GM19328 (cell line): ENCODE measurements around the gene SYT1.
"Not testable (repeated sequence)": the region's sequence is repeated elsewhere in the genome, so short reads cannot be mapped to it uniquely, and the experiment has no call there.

Source experiments
- ATAC-seq: cut with Tn5 transposase; IDR thresholded peaks from one replicate; pipeline ENCODE4 v1.9.1; 2021; ENCODE audit warnings: mild to moderate bottlenecking, moderate library complexity; ENCODE audit not compliant: unreplicated experiment

The SYT1 gene

DNA sequence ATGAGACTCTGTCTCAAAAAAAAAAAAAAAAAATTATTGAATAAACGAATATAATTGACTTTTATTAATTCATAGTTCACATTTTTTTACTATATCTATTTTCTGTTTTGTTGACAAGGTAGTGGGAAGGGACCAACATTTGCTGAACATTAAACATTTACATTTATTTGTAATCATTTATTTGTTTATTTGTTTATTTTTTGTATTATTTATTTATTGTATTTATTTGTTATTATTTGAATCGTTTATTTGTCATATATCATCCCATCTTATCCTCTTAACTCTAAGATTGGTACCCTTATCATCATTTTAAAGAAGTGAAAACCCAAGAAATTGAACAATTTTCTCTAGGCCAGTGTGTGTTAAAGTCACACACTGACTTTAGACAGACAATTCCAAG, 101.5 kb downstream of the SYT1 start:
- ATAC-seq: no peak

DNA sequence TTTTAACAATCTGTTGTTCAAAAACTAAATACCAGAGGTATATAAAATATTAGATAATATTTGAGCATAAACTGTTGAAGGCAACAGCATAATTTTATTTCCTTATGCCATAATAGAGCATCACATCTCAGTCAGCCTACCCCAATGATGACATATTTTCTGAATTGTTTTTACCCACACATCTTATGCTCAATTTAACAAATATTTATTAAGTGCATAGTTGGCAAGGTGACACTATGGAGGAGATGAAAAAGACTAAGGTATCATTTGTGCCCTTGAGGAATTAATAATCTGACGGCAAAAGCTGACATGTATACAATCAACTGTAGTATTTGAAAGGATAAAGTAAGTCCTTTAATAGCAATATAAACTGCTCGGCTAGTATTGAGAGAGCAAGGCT, 102.4 kb downstream of the SYT1 start:
- ATAC-seq: no peak

DNA sequence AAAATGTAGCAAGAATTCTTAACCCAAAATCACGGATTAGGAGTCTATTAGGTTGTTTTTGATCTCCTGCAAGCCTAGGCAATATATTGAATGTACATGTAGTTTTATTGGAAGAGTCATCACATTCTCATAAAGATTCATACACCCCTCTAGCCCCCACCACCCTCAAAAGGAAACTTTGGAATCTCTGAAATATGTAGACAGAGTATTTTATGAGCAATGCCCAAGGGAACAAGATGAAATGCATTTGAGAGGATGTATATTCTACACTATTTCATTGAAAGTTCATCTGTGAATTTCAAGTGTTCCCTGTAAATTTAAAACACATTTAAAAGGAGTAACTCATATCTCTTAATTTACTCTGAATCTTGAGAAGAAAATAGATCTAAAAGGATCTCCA, 103.7 kb downstream of the SYT1 start:
- no peak for ATAC-seq

- ATAC-seq: no peak
Measured at GRCh38 chr12:78970041-78970440, 105.5 kb downstream of the SYT1 start.

GRCh38 chr12:78977304-78977867, 112.8 kb downstream of the SYT1 start:
- ATAC-seq: no peak

GRCh38 chr12:78994168-78994791, 129.7 kb downstream of the SYT1 start:
- ATAC-seq: no peak

DNA sequence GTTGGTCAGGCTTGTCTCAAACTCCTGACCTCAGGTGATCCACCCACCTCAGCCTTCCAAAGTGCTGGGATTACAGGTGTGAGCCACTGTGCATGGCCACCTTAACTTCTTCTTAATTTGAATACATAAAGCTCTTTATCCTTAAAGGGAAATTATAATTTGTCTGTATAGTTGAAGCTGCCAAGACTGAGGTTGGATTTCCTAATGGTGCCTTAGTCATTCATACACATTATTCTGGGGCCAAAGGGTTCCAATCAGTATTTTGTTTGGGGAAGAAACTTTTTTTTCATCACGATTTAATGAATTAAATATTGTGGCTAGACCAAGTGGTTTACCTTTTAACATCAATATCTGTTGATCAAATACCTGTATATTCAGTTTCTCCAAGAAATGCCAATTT, 135.9 kb downstream of the SYT1 start:
- ATAC-seq: no peak

DNA sequence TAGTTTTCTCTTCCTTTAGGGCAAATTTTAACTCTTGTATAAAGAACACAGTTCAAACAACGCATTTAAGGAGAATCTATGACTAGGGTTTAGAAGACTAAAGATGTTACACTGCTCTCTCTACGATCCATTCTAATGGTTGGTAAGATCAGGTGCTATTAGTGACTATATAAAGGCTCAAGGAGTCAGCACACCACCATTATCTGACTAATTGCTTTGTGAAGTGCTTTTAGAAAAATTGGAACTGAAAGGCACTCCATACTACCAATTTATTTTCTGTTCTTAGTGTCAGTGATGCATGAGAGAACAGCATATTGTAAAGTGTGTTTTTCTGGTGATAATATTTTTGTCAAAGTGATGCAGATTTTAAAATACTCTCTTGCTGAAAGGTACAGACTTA, 136.8 kb downstream of the SYT1 start:
- no peak for ATAC-seq

DNA sequence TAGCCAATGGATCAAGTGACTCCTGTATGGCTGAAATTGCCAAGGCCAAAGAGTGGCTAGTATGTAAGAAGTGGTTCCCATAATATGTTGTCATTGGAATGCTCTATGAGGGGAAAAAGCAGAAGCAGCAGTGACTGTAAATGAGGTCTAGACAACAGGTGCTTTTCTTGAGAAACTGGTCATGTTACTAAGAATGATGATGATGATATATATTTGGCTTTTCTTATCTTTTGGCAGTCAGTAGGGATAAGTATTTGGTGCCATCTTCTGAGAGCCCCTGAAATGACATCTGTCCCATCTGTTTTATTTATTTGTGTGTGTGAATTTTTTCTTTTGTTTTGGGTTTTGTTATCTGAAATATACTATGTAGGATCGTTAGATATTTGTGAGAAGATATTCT, 141.7 kb downstream of the SYT1 start:
- no peak for ATAC-seq

GRCh38 chr12:79008591-79008990, 144.0 kb downstream of the SYT1 start:
- no peak for ATAC-seq

- no peak for ATAC-seq
Measured at GRCh38 chr12:79012636-79013035, 148.1 kb downstream of the SYT1 start.

DNA sequence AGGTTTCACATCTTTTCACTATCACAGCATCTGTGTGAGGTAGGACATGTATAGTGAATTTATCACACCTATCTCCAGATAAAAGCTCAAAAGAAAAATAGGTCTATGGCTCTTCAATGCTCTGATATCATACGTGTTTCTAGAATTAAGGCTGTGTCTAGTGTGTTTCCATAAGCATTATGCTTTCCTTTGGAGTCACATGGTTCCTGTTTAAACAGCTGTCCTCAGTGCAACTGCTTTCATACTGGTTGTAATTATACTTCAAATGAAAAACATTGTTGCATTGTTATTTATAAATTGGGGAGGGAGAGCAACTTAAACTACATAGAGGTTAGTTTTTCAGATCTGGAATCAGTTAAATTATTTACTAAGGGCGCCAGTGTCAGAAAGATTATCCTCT, 151.6 kb downstream of the SYT1 start:
- ATAC-seq: no peak

DNA sequence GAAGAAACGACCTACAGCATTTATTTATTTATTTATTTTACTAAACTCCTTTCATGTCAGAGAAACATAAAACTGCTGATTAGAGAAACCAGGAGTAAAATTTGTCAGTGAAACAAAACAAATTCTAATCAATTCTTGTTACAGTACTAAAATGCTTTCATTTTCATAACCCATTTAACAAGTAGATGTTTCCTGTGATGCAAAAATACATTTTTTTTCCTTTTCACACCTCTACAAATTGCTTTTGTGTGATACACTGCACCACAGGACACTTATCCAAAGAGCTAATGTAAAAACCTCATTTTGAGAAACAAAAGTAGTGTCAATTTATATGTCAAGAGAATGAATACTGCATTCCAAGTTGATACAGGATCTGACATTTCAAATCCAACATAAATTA, 155.1 kb downstream of the SYT1 start:
- no peak for ATAC-seq

DNA sequence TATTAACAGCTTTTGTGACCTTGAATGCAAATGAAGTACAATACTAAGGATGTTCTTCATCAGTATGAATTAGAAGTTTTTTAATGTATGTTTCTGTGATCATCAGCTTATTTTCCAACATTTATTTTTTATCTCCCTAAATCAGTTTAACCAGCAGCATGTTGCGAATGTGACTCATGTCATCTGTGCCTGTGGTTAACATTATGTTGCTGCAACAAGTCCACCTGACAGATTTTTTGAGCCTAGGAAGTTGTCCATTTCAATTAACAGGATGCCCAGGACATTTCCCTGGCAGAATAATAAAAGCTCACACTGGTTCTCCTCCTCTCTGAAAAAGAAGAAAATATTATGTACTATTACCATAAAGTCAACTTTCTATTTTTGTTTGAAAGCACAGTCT, 155.5 kb downstream of the SYT1 start:
- ATAC-seq: no peak

GRCh38 chr12:79021021-79021420, 156.4 kb downstream of the SYT1 start:
- ATAC-seq: no peak

DNA sequence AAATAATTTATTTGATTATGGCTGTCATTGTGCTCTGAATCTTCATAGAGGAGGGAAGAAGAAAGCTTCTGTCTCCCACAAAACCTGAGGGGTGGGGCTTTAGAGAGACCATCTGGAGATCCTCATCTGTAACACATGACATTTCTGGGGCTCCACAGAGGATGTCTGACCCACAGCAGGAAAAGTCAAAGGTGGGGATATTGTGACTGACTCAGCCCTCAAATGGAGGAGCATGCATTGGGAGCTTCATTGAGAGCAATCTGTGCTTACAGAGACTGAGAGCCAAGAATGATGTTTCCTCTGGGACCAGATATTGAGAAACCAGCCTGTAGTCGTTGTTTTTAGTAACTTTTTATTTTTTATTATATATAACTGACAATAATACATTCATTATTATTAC, 158.7 kb downstream of the SYT1 start:
- ATAC-seq: no peak

- no peak for ATAC-seq
Measured at GRCh38 chr12:79023784-79024183, 159.2 kb downstream of the SYT1 start.

GRCh38 chr12:79033788-79034187, 169.2 kb downstream of the SYT1 start:
- no peak for ATAC-seq

DNA sequence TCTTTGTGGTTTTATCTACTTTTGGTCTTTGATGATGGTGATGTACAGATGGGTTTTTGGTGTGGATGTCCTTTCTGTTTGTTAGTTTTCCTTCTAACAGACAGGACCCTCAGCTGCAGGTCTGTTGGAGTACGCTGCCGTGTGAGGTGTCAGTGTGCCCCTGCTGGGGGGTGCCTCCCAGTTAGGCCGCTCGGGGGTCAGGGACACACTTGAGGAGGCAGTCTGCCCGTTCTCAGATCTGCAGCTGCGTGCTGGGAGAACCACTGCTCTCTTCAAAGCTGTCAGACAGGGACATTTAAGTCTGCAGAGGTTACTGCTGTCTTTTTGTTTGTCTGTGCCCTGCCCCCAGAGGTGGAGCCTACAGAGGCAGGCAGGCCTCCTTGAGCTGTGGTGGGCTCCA, 180.2 kb downstream of the SYT1 start:
- ATAC-seq: not testable (repeated sequence)

GRCh38 chr12:79045149-79045703, 180.7 kb downstream of the SYT1 start:
- ATAC-seq: not testable (repeated sequence)

- no peak for ATAC-seq
Measured at GRCh38 chr12:79046021-79046420, 181.4 kb downstream of the SYT1 start.

GRCh38 chr12:79048962-79049361, 184.4 kb downstream of the SYT1 start:
- ATAC-seq: no peak

- no peak for ATAC-seq
Measured at GRCh38 chr12:79053394-79053793, 188.8 kb downstream of the SYT1 start.
